GM19452 (cell line): ENCODE data around the gene MAGI2.
"Not testable (repeated sequence)": the region's sequence is repeated elsewhere in the genome, so short reads cannot be mapped to it uniquely, and the experiment has no call there.

Experiments used
- ATAC-seq: cut with Tn5 transposase; IDR thresholded peaks from one replicate; pipeline ENCODE4 v1.9.1; 2021; ENCODE audit not compliant: unreplicated experiment

Gene MAGI2

DNA sequence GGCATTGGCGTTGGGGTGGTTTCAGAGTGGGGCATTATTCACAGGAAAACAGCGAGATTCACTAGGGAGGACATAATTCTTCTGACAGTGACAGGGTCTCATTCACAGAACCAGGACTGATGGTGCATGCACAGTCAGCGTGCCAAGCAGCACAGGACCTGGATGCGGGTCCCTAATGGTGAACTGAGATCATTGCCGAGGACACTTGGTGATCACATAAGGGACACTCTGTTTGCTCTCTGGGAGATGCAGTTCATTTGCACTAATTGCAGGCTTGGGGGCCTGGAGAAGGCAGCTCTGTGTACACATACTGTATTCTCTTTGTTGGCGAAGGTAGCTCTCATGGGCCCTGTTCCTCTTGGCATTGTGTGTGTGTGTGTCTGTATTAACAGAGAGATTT, 938.8 kb downstream of the MAGI2 start:
- ATAC-seq = no peak

DNA sequence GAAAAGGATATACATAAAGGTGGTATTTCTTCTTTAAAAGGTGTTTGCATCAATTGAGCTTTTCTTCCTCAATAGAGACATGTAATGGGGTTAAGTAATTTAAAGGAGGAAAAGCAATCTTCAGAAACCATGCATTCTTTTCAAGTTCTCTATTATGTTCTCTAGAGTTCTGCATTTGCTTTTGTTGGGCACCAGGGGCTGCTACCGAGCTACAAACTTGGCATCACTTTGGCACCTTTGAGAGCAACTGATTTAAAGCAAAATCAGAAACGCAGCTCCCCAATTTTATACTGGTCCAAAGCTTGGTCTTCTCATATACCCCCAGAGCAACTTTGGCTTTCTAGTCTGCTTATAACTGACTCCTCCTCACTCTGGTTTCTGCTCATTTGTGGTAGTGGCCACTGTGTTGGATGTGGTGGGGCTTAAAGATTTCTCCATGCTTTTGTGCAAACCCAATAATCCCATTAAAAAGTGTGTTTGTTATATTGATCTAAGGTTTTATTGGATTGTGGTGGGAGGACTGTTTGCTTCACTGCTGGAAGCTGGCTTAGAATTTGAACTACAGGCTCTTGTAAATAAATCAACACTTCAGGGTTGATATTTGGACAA, 942.8 kb downstream of the MAGI2 start:
- peak; percentile 51 for ATAC-seq

DNA sequence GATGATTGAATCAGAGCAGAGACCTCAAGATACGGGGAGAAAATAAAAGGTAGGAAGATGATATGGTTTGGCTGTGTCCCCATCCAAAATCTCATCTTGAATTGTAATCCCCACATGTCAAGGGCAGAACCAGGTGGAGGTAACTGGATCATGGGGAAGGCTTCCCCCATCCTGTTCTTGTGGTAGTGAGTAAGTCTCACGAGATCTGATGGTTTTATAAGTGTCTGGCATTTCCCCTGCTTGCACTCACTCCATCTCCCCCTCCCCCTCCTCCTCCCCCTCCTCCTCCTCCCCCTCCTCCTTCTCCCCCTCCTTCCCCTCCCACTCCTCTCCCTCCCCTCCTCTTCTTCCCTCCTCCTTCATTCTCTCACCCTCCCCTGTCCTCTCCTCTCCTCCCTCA, 950.2 kb downstream of the MAGI2 start:
- not testable (repeated sequence) for ATAC-seq

DNA sequence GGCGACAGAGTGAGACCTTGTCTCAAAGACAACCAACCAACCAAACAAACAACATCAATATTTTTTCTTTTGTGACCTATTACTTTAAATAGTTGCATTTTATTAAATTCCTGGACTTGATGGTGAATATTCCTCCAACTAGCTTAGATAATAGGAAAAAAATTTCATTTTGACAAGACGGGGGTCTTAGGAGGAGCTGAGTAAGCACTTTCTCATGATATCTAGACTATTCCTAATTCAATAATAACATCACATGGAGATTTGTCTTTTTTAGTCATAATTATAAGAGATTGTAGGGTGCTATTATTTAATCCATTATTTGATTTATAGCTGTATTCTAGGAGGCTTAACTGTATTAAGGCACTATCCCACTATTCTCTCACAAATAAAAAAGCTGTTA, 952.4 kb downstream of the MAGI2 start:
- ATAC-seq = no peak

DNA sequence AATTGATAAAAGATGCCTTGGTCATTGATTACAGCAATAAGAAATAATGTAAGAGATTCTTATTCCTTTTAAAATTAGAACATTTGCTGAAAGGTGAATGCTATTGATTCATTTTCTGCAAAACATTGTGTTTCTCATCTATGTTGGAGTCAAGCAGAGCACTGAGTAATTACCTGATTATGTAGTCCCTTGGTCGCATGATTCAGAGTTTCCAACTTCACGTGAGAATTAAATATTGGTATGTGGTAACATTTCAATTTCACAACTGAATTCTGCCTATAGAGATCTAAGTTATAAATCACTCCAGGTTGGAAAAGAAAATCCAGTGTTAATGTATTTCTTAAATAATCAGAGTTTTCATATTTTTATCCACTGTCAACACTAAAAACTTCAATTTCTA, 953.5 kb downstream of the MAGI2 start:
- ATAC-seq = no peak

DNA sequence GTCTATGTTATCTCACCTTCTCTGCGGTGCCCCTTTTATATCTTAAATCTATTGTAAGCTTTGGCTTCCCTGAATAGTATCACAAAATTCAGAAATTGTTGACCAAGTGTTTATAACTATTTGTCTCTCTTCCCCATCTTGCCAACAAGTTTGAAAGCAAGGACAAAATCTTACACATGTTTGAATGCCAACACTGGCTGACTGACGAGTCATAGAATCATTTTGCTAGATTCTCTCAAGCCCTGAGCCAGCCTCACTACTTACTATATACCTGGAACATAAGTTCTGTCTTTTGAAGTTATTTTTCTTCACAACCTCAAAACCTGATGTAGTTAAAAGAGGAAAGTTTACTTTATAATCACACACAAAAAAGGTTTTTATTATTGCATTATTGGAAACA, 954.2 kb downstream of the MAGI2 start:
- ATAC-seq = no peak

DNA sequence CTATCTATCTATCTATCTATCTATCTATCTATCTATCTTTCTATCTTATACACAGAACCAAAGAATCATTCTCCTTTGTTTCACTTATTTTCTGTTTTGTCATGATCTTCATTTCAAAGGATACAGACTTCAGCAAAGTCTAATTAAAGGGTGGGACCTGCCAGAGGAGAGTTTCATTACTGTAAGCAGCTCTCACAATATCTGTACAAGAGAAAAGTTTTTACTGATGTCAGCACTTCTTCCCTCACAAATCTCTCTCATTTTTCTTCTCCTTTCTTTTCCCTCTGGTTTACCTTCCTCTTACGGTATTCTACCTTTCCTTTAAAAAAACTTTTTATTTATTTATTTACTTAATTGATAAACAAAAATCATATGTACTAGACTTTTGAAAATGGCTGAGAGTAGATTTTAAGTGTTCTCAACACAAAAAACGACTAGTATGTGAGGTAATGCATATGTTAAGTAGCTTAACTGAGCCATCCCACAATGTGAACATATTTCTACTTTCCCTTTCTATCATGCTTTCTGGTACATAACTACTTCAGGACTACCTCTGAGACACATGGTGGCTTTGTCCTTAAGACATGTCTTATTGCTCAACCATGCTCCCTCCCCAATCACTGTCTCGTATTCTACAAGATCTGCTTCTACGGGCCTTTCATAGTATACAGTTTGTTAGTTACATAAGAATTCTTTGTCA, 955.6 kb downstream of the MAGI2 start:
- ATAC-seq = no peak

DNA sequence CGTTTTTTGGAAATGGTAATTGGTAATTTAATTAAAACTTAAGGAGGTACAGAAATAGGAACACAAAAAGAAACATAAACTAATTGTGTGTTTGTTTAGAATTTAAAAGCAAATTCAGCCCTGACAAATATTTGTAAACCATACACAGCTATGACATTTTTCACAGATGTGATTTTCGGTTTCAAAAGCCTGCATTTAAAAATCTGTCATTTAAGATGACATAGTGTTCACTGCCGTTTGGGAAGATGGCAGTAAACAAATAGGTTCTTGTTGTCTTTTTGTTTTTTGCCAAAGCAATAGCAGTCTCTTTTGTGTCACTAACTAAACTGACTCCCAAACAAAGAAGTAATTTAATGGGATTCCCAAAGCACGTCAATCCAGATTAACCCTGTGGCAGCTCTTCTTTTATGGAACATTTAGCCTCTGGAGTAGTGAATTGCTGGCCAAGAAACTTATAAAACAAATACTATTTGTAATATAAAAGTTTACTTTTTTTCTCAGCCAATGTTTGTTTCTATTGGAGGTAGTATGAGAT, 957.3 kb downstream of the MAGI2 start:
- no peak for ATAC-seq

DNA sequence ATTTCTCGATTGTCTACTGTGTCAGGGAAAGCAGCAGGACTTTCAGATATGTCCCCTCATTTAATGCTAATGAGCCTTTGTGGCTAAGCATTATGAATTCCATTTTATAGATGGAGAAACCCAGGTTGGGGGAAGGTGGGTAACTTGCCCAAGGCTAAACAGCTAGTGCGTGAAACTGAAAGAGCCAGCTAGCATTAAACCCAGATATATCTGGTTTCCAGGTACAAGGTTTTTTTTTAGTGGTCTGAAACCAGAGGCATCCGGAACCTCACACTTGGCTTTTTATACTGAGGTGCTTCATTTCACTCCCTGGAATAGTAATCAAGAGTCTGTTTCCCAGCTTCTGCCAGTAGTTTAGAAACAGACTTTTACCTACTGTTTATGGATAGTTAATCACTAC, 960.1 kb downstream of the MAGI2 start:
- no peak for ATAC-seq

DNA sequence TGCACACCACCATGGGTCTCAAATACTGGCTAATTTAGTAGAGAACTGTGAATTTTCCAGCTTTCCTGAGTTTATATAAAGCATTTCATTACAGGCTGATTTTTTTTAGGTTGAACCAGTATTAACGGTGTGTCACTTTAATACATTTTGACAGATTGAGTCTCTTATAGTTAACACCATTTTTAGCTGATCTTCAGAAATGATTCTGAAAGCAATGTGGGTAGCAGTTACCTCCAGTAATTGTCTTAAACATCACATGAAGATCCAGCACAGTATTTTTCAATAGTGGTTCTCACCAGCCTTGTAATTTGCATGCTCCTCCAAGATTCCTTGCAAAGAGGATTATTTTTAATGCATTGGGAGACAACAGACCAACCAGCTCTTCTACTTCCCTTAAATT, 961.3 kb downstream of the MAGI2 start:
- no peak for ATAC-seq

DNA sequence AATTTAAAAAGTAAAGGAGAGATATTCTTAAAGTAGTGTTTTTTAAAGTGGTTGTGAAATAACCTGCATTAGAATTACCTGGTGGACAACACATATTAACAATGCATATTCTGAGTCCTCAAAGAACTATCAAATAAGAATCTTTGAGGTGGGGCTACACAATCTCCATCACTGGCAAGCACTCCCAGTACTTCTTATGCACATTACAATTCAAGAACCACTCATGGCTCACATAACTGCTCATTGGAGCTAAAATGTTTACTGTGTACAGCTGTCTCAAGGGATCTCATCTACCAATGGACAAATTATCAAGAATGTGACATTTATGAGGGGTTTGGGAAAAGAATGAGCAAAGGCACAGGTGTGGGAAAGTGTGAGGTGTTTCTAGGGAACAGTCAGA, 962.9 kb downstream of the MAGI2 start:
- no peak for ATAC-seq

DNA sequence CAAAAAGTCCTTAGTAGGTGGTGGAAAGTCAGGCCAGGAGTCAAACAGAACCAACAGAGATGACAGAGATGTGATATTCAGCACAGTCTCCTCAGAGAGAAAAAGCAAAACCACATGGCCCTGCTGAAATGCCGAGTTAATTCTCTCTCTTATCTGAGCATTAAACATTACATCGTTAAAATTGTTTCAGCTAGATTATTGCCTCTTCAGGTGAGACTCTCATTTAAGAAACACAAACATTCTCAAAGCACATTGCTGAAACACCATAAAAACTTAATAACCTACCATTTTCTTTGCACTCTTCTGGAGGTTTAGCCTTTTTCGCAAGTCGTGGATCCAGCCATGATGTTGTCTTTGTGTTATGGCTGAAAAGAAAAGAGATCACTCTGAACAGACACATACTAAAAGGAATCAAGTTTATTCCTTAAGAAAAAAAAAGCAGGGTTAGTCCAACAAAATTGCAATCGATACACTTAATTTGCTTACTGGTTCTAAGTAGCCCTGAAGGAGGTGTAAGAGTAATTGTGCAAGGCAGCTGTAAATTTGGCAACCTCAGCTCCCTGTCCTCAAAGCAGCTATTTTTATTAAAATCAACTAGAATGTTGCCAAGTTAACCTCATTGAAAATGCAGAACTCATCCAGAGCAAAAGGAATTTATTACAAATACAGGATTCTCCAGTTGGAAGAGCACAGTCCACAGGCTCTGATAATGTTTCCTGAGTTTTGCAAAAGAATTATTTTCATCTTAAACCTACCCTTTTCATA, 963.8 kb downstream of the MAGI2 start:
- ATAC-seq = no peak

DNA sequence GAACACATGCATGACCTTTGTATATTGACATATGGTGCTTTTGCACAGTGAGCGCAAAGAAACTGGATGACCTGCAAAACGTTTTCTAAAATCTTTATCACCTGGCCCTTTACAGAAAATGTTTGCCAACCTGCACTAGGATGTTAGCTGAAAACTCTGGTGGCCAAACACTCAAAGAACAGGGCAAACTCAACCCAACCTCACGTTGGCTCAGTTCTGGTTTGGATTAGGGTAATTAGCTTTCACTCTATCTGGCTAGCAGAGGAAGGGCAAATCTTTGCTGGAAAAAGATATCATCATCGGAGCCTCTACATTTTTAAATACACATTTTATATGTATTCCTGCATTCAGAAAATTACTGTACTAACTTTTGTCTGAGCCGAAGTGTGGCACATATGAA, 966.0 kb downstream of the MAGI2 start:
- no peak for ATAC-seq

DNA sequence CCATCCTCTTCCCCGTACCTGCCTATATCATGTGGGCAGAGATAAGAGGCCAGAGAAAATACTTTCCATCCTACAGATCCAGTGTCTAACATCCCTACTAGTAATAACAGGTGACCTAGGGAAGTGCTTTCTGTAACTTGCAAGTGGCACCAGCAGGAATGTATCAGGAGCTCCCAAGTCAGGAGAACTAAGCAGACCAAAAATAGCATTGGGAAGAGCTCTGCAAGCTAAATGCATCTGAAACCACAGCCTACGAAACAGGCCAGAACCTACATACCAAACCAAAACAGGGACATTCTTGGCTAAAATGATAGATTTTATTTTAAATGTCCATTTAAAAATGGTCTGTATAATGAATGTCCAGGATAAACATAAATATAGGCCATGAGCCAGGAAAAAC, 974.1 kb downstream of the MAGI2 start:
- no peak for ATAC-seq

DNA sequence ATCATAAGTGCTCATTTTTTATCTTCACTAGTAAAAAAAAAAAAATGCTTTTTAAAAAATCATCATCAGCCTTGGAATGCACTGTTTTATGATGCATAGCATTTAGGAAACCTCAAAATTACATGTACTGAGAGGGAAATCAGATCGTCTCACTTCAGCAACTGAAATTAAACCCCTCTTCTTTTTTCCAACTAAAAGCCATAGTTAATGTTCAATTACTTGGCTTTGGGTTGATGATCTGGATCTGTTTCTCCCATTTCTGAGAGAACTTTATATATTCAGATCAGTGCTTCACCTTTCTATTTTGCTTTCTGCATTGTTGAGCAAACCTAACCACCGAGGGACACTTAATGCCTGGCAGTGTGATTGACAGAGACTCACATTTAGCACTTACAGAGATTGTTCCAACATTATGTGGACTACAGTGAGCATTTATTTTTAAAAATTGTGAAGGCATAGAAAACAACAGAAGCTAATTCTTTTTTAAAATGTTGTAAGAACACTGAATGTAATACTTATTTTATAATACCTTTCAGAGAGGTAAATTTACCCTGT, 976.5 kb downstream of the MAGI2 start:
- no peak for ATAC-seq

DNA sequence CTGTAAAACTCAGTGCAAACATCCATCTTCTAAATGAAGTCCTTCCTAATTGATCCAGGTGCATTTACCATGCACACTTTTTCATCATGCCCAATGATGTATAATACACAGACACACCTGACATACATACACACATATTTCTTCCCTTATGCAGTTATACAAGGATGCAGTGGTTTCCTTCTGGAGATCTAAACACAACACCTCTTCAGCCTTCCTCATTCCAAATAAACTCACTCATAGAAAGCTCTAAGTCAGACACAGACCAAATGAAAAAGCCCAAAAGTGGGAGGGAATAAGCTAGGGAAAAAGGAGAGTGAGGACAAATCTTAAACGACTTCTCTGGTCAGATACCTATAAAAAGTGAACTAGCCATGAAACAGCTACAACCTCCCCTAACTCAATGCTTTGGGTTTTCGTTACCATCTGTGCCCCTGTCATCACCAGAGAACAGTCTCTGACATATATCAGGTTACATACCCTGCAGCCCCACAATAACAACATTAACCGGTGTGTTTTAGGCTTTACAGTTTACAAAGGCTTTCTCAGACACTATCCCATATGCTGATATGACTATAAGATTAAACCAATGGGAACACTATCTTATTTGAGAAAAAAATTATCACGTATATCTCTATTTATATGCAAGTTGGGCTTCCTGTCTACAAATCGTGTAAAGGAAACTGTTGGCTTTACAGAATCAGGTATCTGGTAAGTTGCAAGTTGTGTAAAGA, 979.7 kb downstream of the MAGI2 start:
- no peak for ATAC-seq

DNA sequence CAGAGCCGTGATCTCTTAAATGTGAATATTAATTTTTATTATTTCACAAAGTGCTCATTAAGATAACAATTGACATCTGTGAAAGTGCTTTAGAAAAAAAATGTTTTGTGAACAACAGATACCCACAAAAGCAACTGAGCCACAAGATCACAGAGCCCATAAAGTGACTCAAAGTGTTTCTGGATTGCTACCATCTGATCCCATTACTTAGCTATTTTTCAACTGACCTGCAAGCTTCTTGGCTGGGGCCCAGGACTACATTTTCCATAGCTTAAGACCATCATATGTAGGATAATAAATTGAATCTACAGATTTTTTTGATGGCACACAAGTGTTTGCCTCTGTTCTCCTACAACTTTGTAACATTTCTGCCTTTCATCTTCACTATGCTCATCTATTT, 980.4 kb downstream of the MAGI2 start:
- no peak for ATAC-seq

DNA sequence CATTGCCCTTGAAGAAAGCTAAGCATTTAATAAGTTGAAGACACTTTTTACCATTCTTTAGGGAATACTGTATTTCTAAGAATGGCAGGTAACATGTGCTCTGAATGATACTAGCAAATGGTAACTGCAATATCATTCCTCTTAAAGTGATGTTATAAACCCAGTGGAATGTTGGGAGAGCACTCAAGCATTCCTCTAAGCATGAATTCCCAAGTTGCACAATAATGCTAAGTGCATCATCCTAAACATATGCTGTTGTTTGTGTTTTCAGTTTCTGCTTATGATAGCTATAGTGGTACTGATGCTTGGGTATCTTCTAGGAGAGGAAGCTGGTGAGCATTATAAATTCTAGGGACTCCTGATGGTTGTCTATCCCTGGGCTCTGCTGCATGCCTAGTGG, 980.9 kb downstream of the MAGI2 start:
- ATAC-seq = no peak

DNA sequence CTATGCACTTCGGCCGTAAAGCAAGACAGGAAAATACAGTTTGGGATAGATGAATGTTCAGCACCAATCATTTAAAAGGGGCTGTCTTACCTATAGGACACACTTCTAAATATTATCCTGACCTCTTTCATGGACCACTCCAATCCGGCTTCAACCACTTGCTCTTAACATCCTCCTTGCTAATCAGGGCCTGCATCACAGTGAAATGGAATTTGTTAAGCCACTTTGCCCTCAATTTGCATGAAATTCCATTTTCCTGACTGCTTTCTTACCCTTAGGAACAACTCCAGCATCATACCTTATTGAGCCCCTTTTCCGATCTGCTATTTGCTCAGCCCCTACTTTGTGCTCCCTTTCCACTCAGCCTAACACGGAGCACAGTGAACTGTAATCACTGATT, 987.6 kb downstream of the MAGI2 start:
- no peak for ATAC-seq

DNA sequence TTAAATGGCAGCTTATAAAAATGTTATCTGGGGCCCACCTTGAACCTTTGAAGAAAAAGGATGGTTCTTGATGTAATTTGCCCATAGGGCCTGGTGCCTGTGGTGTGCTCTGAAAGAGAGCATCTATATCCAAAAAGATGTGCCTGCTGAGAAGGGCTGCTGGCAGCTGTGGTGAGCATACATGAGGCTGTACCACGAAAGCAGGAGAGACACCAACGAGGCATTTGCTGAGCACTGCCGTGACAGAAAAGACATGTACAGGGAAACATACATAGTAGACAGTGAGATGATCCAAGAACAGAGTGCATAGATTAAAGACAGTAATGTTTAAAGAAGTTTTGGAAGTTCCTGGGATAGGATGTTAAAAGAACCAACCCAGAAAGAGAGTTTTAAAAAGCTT, 990.4 kb downstream of the MAGI2 start:
- ATAC-seq = no peak

DNA sequence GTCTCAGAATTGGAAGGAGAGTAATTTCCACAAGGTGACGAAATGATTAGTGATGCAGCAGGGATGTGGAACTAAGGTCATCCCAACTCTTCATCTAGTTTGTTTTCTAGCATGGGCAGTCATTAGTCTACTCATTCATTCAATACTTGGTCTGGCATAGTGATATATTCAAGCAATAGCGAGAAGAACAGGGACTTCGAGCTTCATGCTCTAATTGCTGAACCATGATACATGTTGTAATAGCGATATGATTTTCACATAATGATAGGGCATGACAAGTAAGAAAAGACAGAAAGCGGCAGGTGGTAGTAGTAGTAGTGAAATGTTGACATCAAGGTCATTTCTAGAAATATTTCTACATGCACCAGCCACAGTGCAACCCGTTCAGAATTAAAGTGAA, 1002.8 kb downstream of the MAGI2 start:
- ATAC-seq = no peak
